ENCODE data around the gene PLSCR5. TPM values are rescaled to one million over a fixed set of nuclear protein-coding genes. Genes with fewer than 3 reads are reported as not detected.

The PLSCR5 gene
- total and polyA plus RNA-seq, 2 donors (not counting 1 experiment from before 2014, with no cell fraction given): not detected

DNA sequence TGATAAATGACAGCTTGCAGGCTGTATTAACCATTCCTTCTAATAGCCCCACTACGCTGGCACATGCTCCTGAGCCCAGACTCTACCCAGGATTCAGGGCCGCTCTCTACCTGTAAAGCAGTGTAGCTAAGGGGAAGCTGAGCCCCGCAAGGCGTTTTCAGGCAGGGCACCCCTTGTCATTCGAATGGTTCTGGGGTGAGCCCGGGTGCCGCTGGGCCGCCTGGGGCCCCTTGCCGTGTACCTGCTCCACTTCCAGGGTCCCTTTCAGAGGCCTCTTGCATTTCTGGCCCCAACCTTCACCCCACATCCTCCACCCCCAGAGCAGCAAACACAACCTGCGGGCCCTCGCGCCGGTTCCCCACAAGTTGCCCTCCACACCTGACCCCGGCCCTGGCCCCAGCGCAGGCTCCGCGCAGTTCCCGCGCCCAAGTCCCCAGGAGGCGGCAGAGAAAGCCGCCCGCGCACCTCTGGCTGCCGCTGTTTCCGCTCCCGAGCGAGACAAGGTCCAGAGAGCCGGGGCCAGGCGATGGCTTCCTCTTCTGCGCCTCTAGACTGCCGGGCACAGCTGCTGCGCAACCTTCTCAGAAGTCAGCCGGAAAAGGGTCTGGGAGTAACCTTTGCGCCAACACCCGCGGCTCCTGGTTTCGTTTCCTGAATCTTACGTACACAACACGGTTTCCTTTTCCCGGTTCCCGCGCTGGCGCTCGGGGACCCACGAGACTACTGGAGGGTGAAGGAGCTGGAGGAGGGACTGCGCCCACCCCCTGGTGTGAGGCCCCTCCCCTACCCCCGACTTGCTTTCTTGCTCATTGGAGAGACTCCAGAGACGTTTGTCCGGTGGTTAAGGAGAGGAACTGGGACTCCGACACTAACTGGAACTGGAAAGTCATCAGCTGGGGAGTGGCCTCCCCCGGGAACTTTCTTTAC, 60.9 kb downstream of the PLSCR5 start, which contains the start of gene PLSCR1:
Gene PLSCR1 (minus strand): TSS at position 606 of the 927 bp plus-strand sequence. CDS start 8,055 bp downstream, outside the sequence.
- H2AFZ ChIP-seq (ENCODE audit: low read length): peak within 1 kb of the TSS; percentile 87
- H3K4me2 ChIP-seq (ENCODE audit: extremely low read depth, insufficient read depth, low read length): peak within 1 kb of the TSS; percentile 87
- peaks cover 15% of the 10 kb centered on the region for H3K79me2 ChIP-seq (ENCODE audit: control insufficient read depth, insufficient read depth, low read length)
- H3K9ac ChIP-seq (ENCODE audit: insufficient read depth, low read length): peak within 1 kb of the TSS; percentile 97
- H3K4me1 ChIP-seq (ENCODE audit: control insufficient read depth, extremely low read depth, insufficient read depth, low read length): no peaks in the 10 kb centered on the region
- no peak for TF ChIP-seq EZH2 (IDR thresholded peaks at IDR 0.05; ENCODE audit: low read length, missing control alignments)
- TF ChIP-seq, protein P1, sequence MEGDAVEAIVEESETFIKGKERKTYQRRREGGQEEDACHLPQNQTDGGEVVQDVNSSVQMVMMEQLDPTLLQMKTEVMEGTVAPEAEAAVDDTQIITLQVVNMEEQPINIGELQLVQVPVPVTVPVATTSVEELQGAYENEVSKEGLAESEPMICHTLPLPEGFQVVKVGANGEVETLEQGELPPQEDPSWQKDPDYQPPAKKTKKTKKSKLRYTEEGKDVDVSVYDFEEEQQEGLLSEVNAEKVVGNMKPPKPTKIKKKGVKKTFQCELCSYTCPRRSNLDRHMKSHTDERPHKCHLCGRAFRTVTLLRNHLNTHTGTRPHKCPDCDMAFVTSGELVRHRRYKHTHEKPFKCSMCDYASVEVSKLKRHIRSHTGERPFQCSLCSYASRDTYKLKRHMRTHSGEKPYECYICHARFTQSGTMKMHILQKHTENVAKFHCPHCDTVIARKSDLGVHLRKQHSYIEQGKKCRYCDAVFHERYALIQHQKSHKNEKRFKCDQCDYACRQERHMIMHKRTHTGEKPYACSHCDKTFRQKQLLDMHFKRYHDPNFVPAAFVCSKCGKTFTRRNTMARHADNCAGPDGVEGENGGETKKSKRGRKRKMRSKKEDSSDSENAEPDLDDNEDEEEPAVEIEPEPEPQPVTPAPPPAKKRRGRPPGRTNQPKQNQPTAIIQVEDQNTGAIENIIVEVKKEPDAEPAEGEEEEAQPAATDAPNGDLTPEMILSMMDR (conservative IDR thresholded peaks at IDR 0.05 in 1 of 2, IDR thresholded peaks at IDR 0.05 in 1 of 2; ENCODE audit: low read depth in 1 of 2, low read length in 2 of 2): no peak
- H3K4me3 ChIP-seq (replicated peaks in 1 of 4; ENCODE audit: control extremely low read depth in 1 of 4, insufficient read depth in 1 of 4, low read depth in 3 of 4, low read length in 4 of 4): peak within 1 kb of the TSS; percentile 85 to 89 (median 86)
- peak within 1 kb of the TSS; percentile 93 for H3K27ac ChIP-seq (ENCODE audit: insufficient read depth, low read length)
- no peaks in the 10 kb centered on the region for H3K27me3 ChIP-seq (ENCODE audit: control insufficient read depth, insufficient read depth, low read length)
- H4K20me1 ChIP-seq (ENCODE audit: control insufficient read depth, extremely low read depth, insufficient read depth, low read length): no peaks in the 10 kb centered on the region
- H3K36me3 ChIP-seq (ENCODE audit: control insufficient read depth, insufficient read depth, low read length): no peaks in the 10 kb centered on the region
- H3K9me3 ChIP-seq (ENCODE audit: control insufficient read depth, insufficient read depth, low read depth, low read length): no peaks in the 10 kb centered on the region
- peak; percentile 97 to 99 for DNase-seq (ENCODE audit: low read depth in 2 of 2)

DNA sequence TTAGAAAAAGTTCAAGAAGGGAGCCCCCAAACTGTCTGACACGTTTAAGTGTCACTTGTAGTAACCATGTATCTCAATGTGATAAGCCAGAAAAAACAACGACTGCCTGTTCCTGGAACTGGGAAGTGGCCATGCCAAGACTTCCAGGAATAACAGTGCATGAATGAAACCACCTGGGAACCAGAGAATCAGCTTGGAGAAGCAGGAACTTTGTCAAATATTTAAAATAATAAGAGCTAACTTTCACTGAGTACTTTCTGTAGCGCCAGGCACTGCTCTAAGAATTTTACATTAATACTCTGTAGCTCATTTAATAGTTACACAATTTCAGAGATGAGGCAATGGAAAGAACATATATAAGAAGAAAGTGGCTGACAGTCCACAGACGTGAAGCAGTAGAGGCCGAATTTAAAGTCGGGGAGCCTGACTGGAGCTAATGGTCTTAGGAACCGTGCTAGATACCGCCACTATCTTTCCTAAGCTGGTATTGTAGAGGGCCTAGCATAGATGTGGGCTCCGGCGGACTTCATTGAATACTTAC, 61.6 kb downstream of the PLSCR5 start:
- H3K27ac ChIP-seq (ENCODE audit: insufficient read depth, low read length): peak overlapping the region; percentile 93
- H3K4me3 ChIP-seq (replicated peaks in 1 of 4; ENCODE audit: control extremely low read depth in 1 of 4, insufficient read depth in 1 of 4, low read depth in 3 of 4, low read length in 4 of 4): peak overlapping the region; percentile 85 to 89 (median 86)
- H2AFZ ChIP-seq (ENCODE audit: low read length): no peak overlapping the region
- no peaks in the 10 kb centered on the region for H4K20me1 ChIP-seq (ENCODE audit: control insufficient read depth, extremely low read depth, insufficient read depth, low read length)
- no peaks in the 10 kb centered on the region for H3K36me3 ChIP-seq (ENCODE audit: control insufficient read depth, insufficient read depth, low read length)
- peak overlapping the region; percentile 97 for H3K9ac ChIP-seq (ENCODE audit: insufficient read depth, low read length)
- H3K4me1 ChIP-seq (ENCODE audit: control insufficient read depth, extremely low read depth, insufficient read depth, low read length): no peaks in the 10 kb centered on the region
- no peaks in the 10 kb centered on the region for H3K27me3 ChIP-seq (ENCODE audit: control insufficient read depth, insufficient read depth, low read length)
- no peaks in the 10 kb centered on the region for H3K9me3 ChIP-seq (ENCODE audit: control insufficient read depth, insufficient read depth, low read depth, low read length)
- H3K4me2 ChIP-seq (ENCODE audit: extremely low read depth, insufficient read depth, low read length): peak overlapping the region; percentile 87
- DNase-seq (ENCODE audit: low read depth in 2 of 2): peak; percentile 50 to 59
- TF ChIP-seq, protein P1 (conservative IDR thresholded peaks at IDR 0.05 in 1 of 2, IDR thresholded peaks at IDR 0.05 in 1 of 2; ENCODE audit: low read depth in 1 of 2, low read length in 2 of 2): no peak
- TF ChIP-seq EZH2 (IDR thresholded peaks at IDR 0.05; ENCODE audit: low read length, missing control alignments): no peak
- peaks cover 19% of the 10 kb centered on the region for H3K79me2 ChIP-seq (ENCODE audit: control insufficient read depth, insufficient read depth, low read length)

DNA sequence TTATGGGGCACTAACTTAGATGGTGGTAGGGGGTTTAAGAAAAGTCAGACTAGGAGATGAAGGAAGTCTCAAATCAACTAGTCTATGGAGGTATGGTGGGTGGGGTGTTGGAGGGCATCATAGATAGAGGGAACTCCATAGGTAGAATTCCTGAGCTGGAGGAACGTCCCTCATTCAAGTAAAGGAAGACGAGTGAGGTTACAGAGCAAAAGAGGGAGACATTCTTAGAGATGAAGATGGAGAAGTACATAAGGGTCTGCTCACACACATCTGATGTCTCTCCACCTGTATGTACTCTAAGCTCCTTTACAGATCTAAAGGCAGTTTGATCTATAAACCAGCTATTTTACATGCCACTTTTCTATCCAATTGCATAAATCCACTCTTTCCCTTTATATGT, 62.2 kb downstream of the PLSCR5 start:
- Histone ChIP-seq H3K9ac (ENCODE audit: insufficient read depth, low read length) (no peak overlapping the region), H2AFZ (ENCODE audit: low read length) (no peak overlapping the region), H3K27ac (ENCODE audit: insufficient read depth, low read length) (peak overlapping the region; percentile 93)

More for the DNA sequence above, 62.2 kb downstream of the PLSCR5 start:
- H3K9me3 ChIP-seq (ENCODE audit: control insufficient read depth, insufficient read depth, low read depth, low read length): no peaks in the 10 kb centered on the region
- H3K27me3 ChIP-seq (ENCODE audit: control insufficient read depth, insufficient read depth, low read length): no peaks in the 10 kb centered on the region
- peak overlapping the region; percentile 87 for H3K4me2 ChIP-seq (ENCODE audit: extremely low read depth, insufficient read depth, low read length)
- H3K79me2 ChIP-seq (ENCODE audit: control insufficient read depth, insufficient read depth, low read length): peaks cover 19% of the 10 kb centered on the region
- H3K4me3 ChIP-seq (replicated peaks in 1 of 4; ENCODE audit: control extremely low read depth in 1 of 4, insufficient read depth in 1 of 4, low read depth in 3 of 4, low read length in 4 of 4): peak overlapping the region; percentile 85 to 89 (median 86)
- H3K36me3 ChIP-seq (ENCODE audit: control insufficient read depth, insufficient read depth, low read length): no peaks in the 10 kb centered on the region
- TF ChIP-seq, protein P1 (conservative IDR thresholded peaks at IDR 0.05 in 1 of 2, IDR thresholded peaks at IDR 0.05 in 1 of 2; ENCODE audit: low read depth in 1 of 2, low read length in 2 of 2): no peak
- no peak for TF ChIP-seq EZH2 (IDR thresholded peaks at IDR 0.05; ENCODE audit: low read length, missing control alignments)
- H3K4me1 ChIP-seq (ENCODE audit: control insufficient read depth, extremely low read depth, insufficient read depth, low read length): no peaks in the 10 kb centered on the region
- DNase-seq (ENCODE audit: low read depth in 2 of 2): no peak
- no peaks in the 10 kb centered on the region for H4K20me1 ChIP-seq (ENCODE audit: control insufficient read depth, extremely low read depth, insufficient read depth, low read length)

All from fibroblast of lung (primary cell).